Measurements from ENCODE around the gene ZNF746. TPM values are rescaled to one million over a fixed set of nuclear protein-coding genes. Genes with fewer than 3 reads are reported as not detected.
A peak's percentile ranks its signal among the peaks of the same experiment; 100 is the strongest.

The ZNF746 gene
- total and polyA plus RNA-seq, 9 of the 15 experiments (the other 6 are each of a cell fraction or from before 2014, with no cell fraction given), result 1.7 to 31.6 (median 13.3) TPM

DNA sequence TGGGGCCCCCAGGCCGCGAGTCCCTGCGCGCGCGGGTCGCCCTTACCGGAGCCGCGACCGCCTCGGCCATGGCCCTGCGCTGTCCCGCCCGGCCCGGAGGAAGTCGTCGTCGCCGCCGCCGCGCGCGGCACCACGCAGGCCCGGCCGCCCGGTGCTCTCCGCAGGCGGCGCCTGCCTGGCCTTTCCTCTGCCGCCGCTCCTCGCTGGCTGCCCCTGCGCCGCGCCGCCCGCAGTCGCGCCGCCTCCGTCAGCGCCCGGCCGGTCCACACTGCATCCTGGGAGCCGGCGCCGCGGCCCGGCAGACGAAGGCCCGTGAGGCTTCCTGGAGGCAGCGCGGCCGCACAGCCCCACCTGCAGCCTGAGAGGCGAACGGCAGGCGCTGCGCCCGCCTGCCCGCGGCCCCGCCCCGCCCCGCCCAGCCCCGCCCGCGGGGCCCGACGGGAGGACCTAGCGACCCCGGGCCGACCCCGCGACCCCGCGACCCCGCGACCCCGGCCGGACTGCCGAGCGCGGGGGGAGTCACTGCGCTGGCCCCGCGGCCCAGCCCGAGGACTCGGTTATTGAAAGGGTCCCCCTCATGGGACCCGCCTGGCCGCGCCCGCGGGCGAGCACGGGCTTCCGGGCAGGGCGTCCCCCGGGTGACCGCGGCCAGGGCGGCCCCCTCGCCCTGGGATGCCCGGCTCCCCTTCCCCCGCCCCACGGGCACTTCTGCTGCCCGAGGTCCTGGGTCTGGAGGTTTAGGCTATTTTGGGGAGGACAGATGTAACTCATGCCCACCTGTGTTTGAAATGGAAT lies at the start of gene ZNF746 (continued):
- TF ChIP-seq REST (IDR thresholded peaks at IDR 0.05; ENCODE audit: borderline replicate concordance) (peak; percentile 82), REST (CRISPR knock-in tag; IDR thresholded peaks at IDR 0.05; ENCODE audit: low read depth) (peak; percentile 20; the same call in 1 of the 2 replicates), SP2 (IDR thresholded peaks at IDR 0.05; ENCODE audit: extremely low read depth, low read depth, low read length, poor library complexity, severe bottlenecking) (peak; percentile 27), EP300 (IDR thresholded peaks at IDR 0.05; ENCODE audit: low read length) (peak; percentile 42; the same call in 1 of the 2 replicates), MYNN (IDR thresholded peaks at IDR 0.05) (no peak), MYNN (CRISPR knock-in tag; IDR thresholded peaks at IDR 0.05) (no peak), ZNF347 (CRISPR knock-in tag; IDR thresholded peaks at IDR 0.05; ENCODE audit: low read depth) (no peak), TAF15 (IDR thresholded peaks at IDR 0.05; ENCODE audit: low read depth, low read length) (no peak), FOXJ2 (tag; IDR thresholded peaks at IDR 0.05) (no peak), SIX5 (IDR thresholded peaks at IDR 0.05; ENCODE audit: borderline replicate concordance in 1 of 2, insufficient read depth in 1 of 2, low read depth in 1 of 2, low read length in 2 of 2) (no peak), NR0B1 (IDR thresholded peaks at IDR 0.05; ENCODE audit: partially characterized antibody) (no peak), SRSF1 (IDR thresholded peaks at IDR 0.05; ENCODE audit: low read depth, low read length) (no peak), CBX8 (IDR thresholded peaks at IDR 0.05; ENCODE audit: borderline replicate concordance, extremely low read depth, low read depth, low read length, poor library complexity, severe bottlenecking) (no peak), ZFPM2 (CRISPR knock-in tag; IDR thresholded peaks at IDR 0.05) (no peak), PHB2 (IDR thresholded peaks at IDR 0.05; ENCODE audit: low read depth) (no peak), CHD4 (IDR thresholded peaks at IDR 0.05; ENCODE audit: insufficient read depth, insufficient replicate concordance, low read depth, low read length, poor library complexity, severe bottlenecking) (peak; percentile 64)
- TF ChIP-seq, protein P1, sequence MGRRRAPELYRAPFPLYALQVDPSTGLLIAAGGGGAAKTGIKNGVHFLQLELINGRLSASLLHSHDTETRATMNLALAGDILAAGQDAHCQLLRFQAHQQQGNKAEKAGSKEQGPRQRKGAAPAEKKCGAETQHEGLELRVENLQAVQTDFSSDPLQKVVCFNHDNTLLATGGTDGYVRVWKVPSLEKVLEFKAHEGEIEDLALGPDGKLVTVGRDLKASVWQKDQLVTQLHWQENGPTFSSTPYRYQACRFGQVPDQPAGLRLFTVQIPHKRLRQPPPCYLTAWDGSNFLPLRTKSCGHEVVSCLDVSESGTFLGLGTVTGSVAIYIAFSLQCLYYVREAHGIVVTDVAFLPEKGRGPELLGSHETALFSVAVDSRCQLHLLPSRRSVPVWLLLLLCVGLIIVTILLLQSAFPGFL (CRISPR knock-in tag; IDR thresholded peaks at IDR 0.05), result no peak

Data from K562 (cell line).